NCI-H2227 (cell line): ENCODE data around the gene MYOM3.
"Not testable (repeated sequence)": the region's sequence is repeated elsewhere in the genome, so short reads cannot be mapped to it uniquely, and the experiment has no call there.

Source experiments
- DNase-seq: peaks from one replicate; lab custom pipeline; 2025; ENCODE audit not compliant: unreplicated experiment; lab: John Stamatoyannopoulos, UW

Gene MYOM3

GRCh38 chr1:24074817-24075589 lies 36.9 kb downstream of the MYOM3 start:
- DNase-seq, result no peak

- DNase-seq, result no peak
Measured at GRCh38 chr1:24074196-24074595, 37.7 kb downstream of the MYOM3 start.

DNA sequence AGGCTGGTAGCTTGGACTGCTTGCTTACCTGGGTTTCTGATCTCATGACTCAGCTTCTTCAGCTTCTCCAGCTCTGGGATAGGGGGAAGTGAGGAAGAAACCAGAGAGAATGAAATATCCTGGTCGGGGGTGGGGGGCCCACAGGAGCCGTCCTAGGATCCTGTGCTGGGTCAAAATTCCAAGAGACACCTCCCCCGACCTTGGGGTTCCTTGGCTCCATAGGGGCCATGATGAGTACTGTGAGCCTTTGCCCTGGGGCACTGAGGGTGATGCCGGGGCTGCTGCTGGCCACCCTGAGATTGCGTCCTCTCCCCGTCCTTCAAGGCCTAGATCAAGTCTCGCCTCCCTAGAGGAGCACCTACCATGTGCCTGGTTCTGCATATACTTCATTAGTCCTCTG lies 40.0 kb downstream of the MYOM3 start:
- DNase-seq, result no peak

- peak; percentile 88 for DNase-seq
Measured at GRCh38 chr1:24070821-24071393, 41.0 kb downstream of the MYOM3 start.

DNA sequence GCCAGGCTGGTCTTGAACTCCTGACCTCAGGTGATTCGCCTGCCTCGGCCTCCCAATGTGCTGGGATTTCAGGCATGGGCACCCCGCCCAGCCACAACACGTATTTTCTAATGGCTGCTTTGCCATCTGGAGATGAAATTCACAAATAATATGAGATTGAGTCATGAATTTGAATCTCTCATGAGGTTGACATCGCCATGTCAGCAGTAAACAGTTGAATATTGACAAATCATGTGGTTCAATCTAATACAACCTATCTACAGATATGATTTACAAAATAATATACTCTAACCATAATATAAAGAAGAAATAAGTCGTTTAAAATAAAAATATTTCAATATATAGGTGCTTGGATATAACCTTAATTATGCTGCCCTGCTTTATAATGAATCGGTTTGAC lies 42.1 kb downstream of the MYOM3 start:
- no peak for DNase-seq

- DNase-seq, result no peak
Measured at GRCh38 chr1:24067978-24068377, 44.0 kb downstream of the MYOM3 start.

GRCh38 chr1:24065304-24065703 lies 46.6 kb downstream of the MYOM3 start:
- DNase-seq, result no peak

- DNase-seq, result no peak
Measured at GRCh38 chr1:24062221-24062620, 49.7 kb downstream of the MYOM3 start.

DNA sequence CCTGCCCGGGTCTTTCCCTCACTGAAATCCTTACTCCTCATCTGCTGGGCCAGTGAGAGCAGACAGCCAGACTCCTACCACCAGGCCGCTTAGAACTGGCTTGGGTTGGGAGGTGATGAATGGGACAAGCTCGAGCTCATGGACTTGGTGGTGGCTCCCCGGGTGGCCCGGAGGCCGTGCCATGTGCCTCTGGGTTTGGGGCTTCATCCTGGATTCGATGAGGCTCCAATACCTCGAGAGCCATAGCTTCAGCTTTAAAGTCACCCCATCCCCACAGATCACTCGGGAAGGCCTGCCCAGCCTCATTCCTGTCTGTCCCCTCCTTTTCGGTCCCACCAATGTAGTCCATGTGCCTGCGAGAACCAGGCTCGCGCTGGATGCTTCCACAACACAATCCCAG lies 51.5 kb downstream of the MYOM3 start:
- DNase-seq, result no peak

GRCh38 chr1:24058671-24059455 lies 53.1 kb downstream of the MYOM3 start:
- DNase-seq, result no peak

DNA sequence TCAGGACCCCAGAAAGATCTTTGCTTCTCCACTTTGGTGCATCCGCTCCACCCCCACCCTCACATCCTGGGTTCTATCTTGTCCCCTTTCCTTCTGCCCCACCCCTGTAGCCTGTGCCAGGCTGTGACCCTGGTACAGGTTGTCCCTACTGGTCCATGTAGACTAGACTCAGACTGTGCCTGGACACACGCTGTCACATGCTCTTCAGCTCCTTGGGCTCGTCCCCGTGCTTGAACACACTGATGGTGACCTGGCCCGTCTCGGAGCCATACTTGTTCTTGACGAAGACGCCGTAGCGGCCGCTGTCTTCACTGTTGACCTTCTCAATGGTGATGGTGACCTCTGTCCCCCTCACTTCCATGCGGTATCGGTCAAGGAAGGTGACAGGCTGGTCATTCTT lies 54.8 kb downstream of the MYOM3 start:
- DNase-seq, result no peak

DNA sequence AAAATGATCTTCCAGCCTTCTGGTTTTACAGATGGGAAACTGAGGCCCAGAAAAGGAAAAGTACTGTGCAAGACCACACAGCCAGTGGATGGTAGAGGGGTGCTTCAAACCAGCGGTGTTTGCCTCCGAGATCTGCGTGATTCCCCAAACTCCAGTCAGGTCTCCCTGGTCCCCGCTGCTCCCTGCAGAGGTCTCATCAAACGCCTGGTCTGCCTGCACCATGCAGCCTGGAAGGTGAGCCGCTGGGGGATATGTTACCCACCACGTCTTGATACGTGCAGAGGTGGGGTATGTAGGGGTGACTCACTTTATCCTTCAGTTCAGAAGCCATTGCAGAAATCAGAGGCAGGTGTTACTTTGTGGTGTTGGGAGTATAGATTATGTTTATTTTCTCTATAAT lies 56.3 kb downstream of the MYOM3 start:
- no peak for DNase-seq

- DNase-seq, result no peak
Measured at GRCh38 chr1:24052220-24052619, 59.7 kb downstream of the MYOM3 start.

DNA sequence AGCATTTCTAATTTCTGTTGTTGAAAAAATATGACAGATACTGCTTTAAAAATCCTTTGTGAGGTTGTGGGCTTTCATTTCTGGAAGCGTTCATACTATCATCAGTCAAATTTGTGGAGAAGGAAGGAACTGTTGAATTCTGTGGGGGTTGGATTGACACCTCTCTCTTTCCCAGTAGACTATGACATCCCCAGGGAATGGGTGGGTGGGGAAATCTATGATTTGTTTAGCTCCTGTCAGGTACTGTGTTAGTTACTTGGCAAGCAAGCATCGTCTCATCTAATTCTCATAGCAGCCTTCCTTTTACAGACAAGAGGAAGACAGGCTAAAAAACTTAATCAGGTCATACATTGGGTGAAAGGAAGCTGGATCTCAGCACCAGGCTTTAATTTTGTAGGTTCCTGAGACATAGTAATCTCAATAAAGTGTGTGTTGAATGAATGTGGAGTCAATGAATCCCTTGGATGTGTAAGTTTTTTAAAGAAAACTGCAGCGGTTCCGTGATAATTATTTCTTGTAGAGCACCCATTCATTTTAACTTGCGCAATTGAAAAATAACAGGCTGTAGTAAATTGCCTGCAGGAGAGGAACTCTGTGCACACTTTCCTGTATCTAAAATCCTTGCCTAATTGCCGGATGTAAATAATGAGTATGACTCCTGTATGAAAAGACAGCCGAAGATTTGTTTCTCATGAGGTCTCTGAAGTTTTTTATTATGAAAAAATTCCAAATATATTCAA lies 60.6 kb downstream of the MYOM3 start:
- peak; percentile 16 for DNase-seq

- no peak for DNase-seq
Measured at GRCh38 chr1:24049733-24050132, 62.2 kb downstream of the MYOM3 start.

- DNase-seq, result not testable (repeated sequence)
Measured at GRCh38 chr1:24048894-24049293, 63.0 kb downstream of the MYOM3 start.

DNA sequence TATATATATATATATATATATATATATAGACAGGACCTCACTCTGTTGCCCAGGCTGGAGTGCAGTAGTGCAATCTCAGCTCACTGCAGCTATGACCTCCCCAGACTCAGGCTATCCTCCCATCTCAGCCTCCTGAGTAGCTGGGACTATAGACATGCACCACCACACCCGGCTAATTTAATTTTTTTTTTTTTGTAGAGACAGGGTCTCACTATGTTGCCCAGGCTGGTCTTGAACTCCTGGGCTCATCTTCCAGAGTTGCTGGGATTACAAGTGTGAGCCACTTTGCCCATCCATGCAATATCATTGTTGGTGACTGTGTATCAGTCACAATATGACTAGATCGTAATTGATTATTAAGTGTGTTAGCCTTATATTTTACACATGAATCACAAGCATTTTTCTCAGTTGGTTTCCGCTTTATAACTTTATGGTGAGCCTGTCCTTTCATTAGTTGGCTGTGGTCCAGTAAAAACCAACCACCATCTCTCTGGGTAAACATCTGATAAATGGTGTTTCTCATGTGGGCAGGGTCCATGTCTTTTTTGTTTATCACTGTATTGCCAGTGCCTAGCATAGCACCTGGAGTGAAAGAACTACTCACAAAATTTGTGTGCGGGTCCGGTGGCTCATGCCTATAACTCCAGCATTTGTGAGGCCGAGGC lies 63.6 kb downstream of the MYOM3 start:
- no peak for DNase-seq

DNA sequence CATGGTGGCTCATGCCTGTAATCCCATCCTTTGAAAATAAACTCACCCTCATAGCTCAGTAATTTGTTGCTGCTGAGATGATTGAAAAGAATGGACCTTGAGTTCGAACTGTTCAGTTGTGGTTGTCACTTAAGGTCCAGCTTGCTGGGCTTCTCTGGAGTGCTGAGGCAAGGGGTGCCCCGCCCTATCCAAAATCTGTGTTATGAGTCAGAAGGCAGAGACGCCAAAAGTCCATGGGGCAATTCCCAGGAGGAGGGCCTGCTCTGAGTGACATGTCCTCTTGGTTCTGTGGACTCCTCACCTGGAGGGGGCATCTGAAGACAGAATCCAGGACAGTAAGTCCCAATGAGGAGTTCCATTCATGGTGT lies 64.8 kb downstream of the MYOM3 start:
- DNase-seq, result no peak

DNA sequence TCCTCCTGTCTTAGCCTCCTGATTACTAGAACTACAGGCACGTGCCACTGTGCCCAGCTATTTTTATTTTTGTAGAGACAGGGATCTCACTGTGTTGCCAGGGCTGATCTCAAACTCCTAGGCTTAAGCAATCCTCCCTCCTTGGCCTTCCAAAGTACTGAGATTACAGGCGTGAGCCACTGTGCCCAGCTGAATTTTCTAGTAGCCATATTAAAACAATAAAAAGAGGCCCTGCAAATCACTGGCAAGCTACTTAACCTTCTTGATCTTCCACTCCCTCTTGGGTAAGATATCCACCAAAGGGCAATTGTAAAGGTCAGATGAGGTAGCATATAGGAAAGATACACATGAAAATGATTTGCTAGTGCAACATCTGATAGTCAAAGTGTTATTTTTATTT lies 66.2 kb downstream of the MYOM3 start:
- no peak for DNase-seq

- not testable (repeated sequence) for DNase-seq
Measured at GRCh38 chr1:24044672-24045071, 67.3 kb downstream of the MYOM3 start.
